SK-N-DZ (cell line): Measurements from ENCODE around the gene SHANK2. TPM values are rescaled to one million over a fixed set of nuclear protein-coding genes. Genes with fewer than 3 reads are reported as not detected.

Source experiments
- DNase-seq: peaks from one replicate; pipeline ENCODE4 v3.0.0-alpha.2; 2015; ENCODE audit warnings: low spot score
- polyA plus RNA-seq, 2 experiments: library from polyadenylated mRNA; depleted of rRNA; stranded (reverse); fragments of >200 nt; gene quantifications; 2 replicates each; pipeline ENCODE4 v1.2.3, GENCODE V29; 2014

SHANK2 gene
- 0.12 and 0.32 TPM in 2 replicates for polyA plus RNA-seq (2014; cell fraction: cytosol; rRNA removed)
- polyA plus RNA-seq (2014; cell fraction: nucleus; rRNA removed), result 1.4 and 3.2 TPM in 2 replicates

DNA sequence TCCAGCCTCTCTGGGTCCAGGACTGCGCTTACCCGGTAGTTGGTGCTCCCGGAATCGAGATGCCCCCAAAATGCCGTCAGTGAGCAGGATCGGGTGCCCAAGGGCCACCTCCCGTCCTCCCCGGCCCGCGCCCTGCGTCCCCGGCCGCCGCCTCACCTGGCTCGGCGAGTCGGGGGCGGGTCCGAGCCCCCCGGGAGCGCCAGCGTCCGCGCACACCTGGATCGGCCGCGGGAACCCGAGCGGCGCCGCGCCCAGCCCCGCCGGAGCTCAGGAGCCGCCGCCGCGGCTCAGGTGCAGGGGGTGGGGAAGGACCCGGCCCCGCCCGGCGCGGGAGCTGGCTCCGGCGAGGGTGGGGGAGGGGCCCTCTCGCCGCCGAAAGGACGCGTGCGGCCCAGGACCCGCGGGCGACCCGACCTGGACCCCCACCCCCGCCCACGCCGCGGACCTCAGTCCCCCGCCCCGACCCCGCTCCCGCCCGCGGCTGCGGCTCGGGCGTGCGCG, at the start of gene SHANK2:
TSS of gene SHANK2 (minus strand) at position 309 of the 501 bp plus-strand sequence. CDS start 105,251 bp downstream, outside the sequence.
- no peak for DNase-seq

DNA sequence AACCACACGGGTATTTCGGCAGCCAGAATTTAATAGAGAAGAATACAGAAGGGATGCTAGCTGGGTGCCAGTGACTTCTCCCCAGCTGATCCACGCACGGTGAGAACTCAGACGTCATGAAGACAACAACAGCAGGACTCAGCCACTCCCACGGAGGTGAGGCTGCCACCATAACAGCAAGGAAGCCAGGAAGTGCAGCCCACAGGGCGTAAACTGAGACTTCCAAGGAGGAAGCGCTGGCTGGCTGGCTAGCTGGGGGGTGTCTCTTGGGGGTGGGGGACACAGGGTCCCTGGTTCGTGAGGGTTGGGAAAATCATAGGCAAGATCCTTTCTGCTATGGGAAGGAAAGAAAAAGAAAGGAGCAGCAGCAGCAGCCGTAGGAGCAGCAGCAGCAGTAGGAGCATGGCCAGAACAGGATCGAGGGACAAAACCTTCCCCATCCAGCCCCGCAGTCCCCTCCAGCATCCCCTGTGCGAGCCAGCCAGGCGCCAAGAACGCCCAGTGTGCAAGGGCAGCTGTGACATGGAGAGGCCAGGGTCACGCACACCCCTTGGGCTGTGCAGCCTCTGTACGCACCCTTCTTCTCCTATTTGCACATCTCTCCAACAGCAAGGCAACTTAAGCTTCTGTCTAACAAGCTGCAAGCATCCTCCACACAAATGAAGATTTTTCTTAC, 49.6 kb upstream of the SHANK2 start:
- DNase-seq, result no peak

DNA sequence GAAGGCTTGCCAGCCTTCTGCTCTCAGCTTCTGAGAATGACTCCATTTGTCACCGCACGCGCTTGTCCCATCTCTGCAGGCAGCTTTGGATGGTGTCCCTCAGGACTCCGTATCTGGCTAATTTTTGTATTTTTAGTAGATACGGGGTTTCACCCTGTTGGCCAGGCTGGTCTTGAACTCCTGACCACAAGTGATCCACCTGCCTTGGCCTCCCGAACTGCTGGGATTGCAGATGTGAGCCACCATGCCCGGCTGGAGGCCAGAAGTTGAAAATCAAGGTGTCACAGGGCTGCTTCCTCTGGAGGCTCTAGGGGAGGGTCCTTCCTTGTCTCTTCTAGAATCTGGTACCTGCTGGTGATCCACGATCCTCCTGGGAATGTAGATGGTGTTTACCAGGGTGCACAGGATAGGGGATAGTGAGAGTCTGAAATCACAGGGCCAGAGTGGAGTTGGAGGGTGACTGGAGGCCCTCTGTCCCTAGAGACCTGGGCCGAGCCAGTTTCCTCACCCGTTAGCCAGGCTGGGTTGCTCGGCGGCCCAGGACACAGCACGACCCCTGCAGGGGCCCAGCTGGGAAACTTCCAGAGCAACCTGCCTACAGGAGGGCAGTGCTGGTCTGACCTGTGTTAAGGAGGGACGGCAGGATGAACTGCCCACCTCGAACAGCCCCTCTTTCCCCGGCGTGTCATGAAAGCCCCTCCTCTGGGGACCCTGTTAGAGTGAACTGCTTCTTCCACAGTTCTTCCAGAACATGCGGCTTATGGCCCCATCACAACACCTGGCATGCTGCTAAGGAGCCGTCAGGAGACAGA, 48.9 kb upstream of the SHANK2 start:
- DNase-seq, result no peak

DNA sequence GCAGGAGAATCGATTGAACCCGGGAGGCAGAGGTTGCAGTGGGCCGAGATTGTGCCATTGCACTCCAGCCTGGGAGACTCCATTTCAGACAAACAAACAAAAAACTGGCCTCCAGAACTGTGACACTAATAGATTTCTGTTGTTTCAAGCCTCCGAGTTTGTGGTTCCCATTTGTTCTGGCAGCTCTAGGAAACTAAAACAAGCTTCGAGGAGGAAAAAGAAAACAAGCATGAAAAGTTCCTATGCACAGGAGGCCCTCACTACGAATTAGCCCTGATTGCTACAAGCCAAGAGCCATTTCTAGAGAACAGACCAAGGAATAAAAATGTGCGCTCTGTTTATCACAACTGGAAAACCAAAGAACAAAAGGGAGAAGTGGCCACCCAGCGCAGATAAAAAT, 47.8 kb upstream of the SHANK2 start:
- no peak for DNase-seq

DNA sequence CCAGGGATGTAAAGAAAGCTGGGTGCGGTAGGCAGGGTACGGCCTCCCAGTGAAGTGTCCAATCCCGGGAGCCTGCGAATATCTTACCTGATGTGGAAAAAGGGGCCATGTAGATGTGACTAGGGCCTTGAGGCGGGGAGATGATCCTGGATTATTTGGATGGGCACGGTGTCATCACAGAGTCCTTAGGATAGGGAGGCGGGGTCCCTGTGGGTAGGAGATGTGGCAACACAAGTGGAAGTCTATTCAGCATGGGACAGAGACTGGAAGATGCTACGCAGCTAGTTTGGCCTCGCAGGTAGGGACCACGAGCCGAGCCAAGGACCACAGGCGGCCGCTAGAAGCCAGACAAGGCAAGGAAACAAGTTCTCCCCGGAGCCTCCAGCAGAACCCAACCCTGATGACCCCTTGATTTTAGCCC, 46.4 kb upstream of the SHANK2 start:
- DNase-seq, result no peak

DNA sequence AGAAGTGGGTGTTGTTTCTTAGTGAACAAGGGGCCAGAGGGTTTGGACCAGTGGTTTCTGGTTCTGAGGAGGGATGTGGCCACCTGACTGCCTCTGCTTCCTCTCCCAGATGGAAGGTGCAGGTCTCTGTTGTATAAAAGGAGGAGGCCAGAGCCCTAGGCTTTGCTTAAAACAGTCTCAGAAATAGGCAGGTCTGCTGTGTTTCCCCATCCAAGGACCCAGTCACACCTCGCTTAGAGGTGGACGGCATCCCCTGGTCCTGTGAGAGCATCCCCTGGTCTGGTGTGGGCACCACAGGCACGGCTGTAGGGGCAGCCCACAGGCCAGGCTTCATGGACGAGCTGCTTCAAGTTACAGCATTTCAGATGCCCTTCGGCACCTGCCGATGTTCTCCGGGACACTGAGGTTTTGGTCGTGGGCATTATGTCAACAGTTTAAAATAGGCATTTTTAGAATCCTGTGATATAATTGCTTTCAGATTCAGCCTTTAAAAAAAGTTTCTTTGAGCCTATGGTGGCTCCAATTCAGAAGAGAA, 45.7 kb upstream of the SHANK2 start:
- DNase-seq, result no peak

DNA sequence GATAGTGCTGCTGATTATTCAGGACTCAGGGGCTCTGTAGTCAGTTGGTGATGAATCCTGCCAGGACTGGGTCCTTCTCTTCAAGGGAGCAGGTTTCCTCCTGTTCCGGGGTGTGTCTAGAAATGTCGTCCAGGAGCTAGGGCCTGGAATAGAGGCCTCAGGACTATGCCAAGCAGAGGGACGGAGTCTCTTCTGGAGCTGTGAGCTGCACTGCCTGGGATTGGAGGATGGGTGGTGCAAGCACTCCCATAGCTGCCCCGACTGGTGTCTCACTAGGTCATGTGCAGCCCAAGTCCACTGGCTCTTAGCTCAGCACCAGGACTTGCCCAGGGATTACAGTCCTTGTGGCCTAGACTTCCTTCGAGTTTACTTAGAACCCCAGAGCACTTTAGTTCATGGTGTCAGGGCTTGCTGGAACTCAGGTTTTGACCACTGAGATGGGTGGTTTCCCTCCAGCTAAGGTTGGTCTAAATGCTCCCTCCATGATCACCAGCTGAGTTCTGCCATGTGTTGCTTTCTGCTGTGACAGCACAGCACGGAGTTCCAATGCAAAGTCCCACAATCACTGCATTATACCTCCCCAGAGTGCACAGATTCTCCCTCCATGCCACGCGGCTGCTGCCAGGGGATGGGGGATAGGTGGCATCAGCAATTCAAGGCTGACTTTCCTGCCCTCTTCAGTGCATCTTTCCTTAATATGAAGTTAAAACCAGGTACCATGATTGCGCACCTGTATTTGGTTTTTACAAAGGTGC, 42.6 kb upstream of the SHANK2 start:
- no peak for DNase-seq

DNA sequence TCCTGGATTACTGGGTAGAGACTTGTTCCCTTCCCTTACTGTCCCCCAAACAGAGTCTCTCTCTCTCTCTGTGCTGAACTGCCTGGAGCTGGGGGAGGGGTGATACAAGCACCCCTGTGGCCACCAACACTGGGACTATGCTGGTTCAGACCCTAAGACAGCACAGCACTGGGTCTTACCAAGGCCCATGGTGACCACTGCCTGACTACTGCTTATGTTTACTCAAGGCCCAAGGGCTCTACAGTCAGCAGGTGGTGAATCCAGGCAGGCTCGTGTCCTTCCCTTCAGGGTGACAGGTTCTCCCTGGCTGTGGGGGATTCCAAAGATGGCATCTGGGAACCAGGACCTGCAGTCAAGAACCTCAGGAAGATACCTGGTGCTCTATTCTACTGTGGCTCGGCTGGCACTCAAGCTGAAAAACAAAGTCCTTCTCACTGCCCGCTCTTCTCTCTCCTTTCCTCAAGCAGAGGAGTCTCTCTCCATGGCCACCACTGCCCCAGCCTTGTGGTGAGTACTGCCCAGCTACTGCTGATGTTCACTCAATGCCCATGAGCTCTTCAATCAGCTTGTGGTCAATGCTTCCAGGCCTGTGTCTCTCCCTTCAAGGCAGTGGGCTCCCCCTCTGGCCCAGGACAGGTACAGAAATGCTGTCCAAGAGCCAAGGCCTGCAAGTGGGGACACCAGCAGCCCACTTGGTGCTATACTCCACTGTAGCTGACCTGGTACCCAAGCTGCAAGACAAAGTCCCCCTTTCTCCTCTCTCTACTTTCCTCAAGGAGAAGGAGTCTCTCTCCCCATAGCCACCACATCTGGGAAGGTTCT, 41.8 kb upstream of the SHANK2 start:
- DNase-seq, result no peak

DNA sequence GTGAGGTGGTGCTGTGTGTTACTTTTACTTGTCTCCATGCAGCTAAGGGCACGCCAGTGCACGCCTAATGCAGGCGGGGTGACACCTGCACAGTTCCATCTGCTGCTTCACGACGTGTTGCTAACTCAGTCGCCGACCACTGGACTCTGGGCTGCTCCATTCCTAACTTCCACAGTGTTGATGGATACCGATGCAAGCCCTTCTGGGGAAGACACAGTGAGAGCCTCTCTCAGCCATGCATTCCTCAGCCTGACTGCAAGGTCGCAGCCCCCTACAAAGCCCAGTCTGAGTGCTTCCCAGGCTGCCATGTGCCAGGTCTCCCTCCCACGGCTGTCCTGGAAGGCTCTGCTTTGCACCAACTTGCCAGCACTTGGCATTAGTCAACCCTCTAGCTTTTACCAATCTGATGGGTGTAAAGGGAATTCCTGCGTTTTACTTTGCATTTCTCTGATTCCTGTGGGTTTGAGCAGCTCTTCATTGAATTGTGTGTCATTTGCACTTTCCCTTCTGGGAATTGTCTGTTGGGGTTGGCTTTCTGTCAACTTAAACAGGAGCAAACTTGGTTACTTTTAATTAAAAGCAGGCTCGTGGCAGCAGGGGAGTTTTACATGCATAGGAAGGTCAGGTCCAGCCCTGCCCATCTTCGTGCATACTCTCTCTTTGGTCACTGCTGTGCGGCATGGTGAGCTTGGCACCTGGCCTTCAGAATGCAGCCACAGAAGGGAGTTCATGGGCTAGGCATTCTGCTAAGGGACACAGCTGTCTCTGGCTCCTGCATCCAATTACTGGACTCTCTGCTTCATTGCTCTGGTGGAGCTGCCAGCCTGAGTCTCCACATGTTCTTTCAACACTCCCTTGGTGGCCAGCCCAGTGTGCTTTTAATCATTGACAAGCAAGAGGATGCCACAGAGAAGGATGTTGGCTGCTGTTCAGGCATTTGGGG, 34.6 kb upstream of the SHANK2 start:
- no peak for DNase-seq

DNA sequence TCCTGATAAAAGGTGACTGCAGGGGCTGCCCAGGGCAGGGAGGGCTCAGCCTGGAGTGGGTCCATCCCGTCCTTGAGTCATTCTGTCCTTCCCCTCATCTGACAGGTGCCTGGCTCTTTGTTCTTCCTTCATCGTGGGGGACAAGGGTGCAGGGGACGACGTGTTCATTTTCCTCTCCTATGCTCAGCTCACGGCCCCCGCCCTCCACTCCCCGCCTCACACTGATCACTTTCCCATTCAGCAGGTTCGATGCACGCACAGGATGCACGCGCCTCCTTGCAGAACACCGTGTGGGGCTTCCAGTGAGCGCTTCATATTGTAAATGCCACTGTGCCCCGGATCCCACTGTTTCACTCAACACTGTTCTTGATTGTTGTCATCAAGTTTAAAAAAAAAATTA, 32.7 kb upstream of the SHANK2 start:
- no peak for DNase-seq

DNA sequence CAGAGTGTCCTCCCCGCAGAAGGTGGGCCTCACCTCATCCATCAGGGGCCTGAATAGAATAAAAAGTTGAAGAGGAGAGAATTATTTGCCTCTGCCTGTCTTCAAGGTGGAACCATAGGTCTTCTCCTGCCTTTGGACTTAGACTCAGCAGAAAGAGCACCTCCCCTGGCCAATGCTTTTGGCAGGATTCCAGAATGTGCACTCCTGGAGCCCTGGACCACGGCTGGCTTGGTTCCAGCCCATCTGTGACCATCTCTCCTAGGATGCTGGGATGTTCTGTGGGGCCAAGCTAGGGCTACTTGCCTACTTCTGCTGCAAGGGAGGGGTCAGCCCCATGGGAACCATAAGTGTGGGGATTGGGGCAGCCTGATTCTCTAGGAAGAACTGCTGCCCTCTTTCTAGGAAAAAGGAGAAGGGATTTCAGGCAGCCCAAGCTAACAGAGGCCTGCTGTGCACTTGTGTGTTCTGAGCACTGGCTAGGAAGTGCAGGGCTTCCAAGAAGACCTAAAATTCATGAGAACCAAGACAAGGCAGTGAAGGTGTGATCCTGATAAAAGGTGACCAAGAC, 32.2 kb upstream of the SHANK2 start:
- DNase-seq, result no peak

DNA sequence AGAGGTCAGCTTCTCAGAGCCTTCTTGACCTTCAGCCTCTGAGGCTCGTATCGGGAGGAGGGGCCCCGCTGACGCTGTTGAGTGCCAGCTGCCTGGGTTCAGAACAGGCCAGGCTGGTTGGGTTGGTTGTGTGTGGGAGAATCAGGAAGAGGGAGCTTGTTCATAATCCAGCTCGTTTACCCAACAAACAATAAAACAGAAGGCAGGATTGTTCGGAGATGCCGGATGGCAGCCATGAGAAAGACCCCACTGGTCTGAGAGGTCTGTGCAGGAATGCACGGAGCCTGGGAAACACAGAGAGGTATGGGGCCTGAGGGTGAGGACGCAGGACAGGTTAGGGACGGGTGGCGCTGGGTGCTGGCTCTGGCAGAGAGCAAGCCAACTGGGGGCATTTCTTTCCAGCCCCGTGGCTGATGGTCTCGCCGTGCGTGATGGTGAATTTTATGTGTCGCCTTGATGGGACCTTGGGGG, 31.6 kb upstream of the SHANK2 start:
- DNase-seq, result no peak

DNA sequence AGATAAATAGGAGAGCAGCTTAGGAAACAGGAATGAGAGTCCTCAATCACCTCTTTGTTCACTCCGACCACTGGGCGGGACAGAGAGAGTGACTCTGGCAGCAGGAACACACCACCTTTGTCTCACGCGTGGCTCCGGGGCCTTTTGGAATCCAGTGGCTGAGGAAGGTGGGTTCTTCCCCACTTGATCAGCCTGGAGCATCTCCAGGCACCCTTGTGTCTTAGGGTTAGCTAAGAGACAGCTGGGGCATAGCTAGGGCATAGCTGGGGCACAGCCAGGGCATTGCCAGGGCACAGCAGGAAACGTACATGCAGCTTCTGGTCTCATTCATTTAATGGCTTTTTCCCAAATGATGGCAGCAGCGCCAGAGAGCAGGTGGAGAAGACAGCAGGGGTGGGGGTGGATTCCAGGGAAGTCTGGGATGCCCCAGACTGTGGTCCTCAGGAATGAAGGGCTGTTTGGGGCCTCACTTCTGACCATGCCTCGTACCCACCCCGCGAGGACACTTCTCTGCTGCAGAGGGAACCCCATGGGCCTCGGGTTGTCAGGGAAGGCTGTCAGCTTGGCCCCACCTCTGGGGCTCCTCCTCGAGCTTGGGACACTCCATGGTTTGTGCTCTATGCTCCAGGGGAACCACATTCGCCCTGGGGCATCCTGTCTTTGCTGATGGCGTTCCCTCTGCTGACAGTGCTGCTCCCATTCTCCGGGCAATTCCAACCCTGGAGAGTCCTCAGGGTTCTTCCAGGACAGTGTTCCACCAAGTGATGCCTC, 30.4 kb upstream of the SHANK2 start:
- DNase-seq, result no peak

DNA sequence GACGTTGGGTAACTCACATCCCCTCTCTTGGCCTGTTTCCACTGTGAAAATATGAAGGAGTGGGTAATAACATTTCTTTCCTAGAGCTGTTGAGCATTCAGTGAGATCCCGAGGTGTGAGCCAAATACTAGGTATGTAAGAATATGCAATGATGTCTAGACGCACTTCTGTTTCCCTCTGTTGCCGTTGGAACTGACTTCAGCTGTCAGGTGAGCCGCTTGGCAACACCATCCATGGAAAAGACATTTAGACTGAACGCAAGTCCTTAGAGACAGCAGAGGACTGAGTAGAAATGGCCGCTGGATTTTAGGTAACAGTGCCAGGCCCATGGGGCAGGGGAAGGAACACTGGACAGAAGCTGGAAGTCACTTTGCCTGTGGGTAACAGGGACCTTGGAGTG, 29.5 kb upstream of the SHANK2 start:
- no peak for DNase-seq

DNA sequence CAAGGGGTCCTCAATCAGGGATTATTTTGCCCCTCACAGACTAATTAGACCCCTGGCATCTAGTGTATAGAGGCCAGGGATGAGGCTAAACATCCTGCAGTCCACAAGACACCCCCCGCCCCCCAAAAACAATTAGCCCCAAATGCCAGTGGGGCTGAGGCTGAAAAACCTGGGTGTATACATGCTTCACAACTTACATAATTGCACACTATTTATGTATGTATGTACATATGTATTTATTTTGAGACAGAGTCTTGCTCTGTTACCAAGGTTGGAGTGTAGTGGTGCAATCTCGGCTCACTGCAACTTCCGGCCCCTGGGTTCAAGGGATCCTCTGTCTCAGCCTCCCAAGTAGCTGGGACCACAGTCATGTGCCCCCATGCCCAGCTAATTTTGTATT, 28.8 kb upstream of the SHANK2 start:
- no peak for DNase-seq

DNA sequence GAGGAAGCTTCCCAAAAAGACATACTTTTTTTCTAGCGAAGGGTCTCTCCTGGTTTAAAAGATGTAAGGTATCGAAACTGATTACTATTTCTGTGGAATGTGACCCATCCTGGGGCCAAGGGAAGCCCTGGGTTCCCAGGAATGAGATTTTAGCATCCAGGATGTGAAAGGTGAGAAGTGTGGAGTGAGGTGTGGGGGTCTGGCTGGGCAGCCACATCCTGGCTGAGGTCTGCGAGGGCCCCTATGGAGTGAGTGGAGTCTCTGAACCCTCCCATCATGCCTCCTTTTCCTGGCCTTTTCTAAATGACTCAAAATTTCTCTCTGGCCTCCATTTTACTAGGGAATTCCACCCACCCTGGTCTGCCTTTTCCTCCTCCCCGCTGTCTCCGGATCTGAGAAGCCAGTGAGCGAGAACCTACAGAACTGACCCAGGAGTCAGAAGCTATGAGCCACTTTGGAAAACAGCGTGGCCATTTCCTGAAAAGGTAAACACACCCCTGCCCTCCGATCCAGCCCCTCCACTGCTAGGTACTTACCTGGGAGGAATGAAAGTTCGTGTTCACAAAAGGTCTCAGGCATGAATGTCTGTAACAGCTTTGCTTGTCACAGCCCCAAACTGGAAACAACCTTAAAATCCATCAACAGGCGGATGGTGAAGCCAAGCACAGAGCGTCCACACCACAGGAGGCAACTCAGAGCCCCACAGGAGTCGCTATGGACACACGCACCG, 27.7 kb upstream of the SHANK2 start:
- no peak for DNase-seq

DNA sequence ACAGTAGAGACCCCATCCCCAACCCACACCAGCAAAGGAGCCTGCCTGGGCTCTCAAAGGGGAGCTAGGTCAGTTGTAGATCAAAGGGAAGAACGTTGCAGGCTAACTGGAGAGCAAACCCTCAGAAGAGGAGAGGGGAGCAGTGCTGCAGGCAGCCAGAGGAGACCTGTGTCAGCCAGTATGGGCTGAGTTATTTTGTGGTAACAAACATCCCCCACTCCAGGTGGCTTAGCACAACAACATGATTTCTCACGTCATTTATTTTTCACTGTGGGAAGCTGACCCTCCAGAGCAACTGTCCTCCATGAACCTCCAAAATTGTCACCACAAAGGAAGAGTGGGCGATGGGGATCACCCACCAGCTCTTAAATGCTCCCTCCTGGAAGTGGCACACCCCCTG, 19.8 kb upstream of the SHANK2 start:
- no peak for DNase-seq
